ENCODE measurements around the gene ZNF598.
"Not testable (repeated sequence)": the region's sequence is repeated elsewhere in the genome, so short reads cannot be mapped to it uniquely, and the experiment has no call there.

ZNF598 gene

DNA sequence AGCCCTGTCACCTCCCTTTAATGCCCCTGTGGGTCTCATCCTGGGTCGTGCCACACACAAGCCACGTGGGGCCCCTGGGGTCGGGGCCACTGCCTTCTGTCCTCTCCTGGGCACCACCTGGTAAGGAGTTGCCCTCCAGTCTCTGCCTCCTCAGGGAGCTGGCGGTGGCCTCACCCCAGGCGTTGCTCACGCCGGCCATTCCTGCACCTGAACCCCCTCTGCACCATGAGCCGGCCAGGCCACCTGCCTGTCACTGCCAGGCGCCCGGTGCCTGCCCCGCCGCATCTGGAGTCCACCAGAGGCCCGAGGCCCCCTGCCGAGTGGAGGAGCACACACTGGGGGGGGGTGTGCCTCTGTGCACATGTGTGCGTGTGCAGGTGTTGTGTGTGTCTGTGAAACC is 27.5 kb upstream of the ZNF598 start:
- in situ Hi-C loops (cut with HindIII; ENCODE audit: low sequenced_read_pairs), result loop anchor here (5.0 to 10.0 kb wide), 3 partner anchors 40 to 128 kb away; partner anchors contain the start of genes GFER and NOXO1
- no peak for TF ChIP-seq CTCF (IDR thresholded peaks at IDR 0.05; ENCODE audit: low read depth, low read length, missing control alignments)
- H3K4me3 ChIP-seq (ENCODE audit: low read depth, low read length), result no peak overlapping the region
- DNase-seq (ENCODE audit: low read depth), result no peak

GRCh38 chr16:2036200-2036966 is 26.8 kb upstream of the ZNF598 start:
- H3K4me3 ChIP-seq (ENCODE audit: low read depth, low read length), result no peak overlapping the region
- no peak for TF ChIP-seq CTCF (IDR thresholded peaks at IDR 0.05; ENCODE audit: low read depth, low read length, missing control alignments)
- no peak for DNase-seq (ENCODE audit: low read depth)
- in situ Hi-C loops (cut with HindIII; ENCODE audit: low sequenced_read_pairs), result loop anchor here (5.0 to 10.0 kb wide), 3 partner anchors 41 to 128 kb away; partner anchors contain the start of genes GFER and NOXO1

DNA sequence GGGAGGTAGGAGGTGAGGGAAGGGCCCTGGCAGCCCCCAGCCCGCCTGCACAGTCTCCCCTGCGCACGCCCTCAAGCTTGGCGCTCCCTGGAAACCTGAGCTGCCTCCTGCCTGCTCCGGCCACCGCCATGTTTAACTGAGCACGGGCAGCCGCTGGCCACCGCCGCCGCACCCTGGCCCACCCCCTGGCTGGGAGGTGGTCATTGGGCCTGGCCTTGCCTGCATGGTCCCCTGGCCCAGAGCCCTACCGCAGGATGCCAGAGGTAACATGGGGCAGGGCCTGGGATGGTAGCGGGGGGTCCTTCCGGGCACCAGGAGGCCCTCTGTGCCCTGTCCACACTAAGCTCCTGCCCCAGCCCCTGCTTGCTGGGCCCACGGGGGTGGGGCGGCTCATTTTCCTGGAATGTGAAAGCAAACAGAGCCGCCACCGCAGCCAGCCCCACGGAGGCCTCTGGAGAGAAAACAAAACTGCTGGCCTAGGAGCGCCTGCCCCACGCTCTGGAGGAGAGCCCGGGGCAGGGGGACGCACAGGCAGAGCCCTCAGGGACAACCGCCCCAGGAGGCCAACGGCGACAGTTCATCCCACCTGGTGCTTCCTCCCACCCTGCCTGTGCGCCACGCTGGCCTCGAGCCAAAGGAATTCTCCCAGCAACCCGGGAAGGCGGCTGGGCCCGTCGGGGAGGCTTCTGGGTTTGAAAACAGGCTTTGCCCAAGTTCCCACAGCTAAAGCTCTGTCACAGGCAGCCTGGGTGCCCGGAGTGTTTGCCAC is 26.0 kb upstream of the ZNF598 start:
- no peak overlapping the region for H3K4me3 ChIP-seq (ENCODE audit: low read depth, low read length)
- peak; percentile 54 for DNase-seq (ENCODE audit: low read depth)
- no peak for TF ChIP-seq CTCF (IDR thresholded peaks at IDR 0.05; ENCODE audit: low read depth, low read length, missing control alignments)
- in situ Hi-C loops (cut with HindIII; ENCODE audit: low sequenced_read_pairs), result loop anchor here (5.0 to 10.0 kb wide), 3 partner anchors 42 to 129 kb away; partner anchors contain the start of genes GFER and NOXO1

- no peak for DNase-seq (ENCODE audit: low read depth)
- in situ Hi-C loops (cut with HindIII; ENCODE audit: low sequenced_read_pairs), result loop anchor here (5.0 to 10.0 kb wide), 3 partner anchors 42 to 130 kb away; partner anchors contain the start of genes GFER and NOXO1
- H3K4me3 ChIP-seq (ENCODE audit: low read depth, low read length), result no peak overlapping the region
- TF ChIP-seq CTCF (IDR thresholded peaks at IDR 0.05; ENCODE audit: low read depth, low read length, missing control alignments), result no peak
These were observed 25.2 kb upstream of the ZNF598 start for GRCh38 chr16:2034696-2035430.

- H3K4me3 ChIP-seq (ENCODE audit: low read depth, low read length), result peak overlapping the region; percentile 15
- in situ Hi-C loops (cut with HindIII; ENCODE audit: low sequenced_read_pairs), result loop anchor here (10.0 kb wide), 1 partner anchor 131 kb away; no protein-coding TSS in a partner anchor
- DNase-seq (ENCODE audit: low read depth), result not testable (repeated sequence)
These were observed 24.5 kb upstream of the ZNF598 start for GRCh38 chr16:2033909-2034695.

- DNase-seq (ENCODE audit: low read depth), result no peak
- H3K4me3 ChIP-seq (ENCODE audit: low read depth, low read length), result peak overlapping the region; percentile 15
- in situ Hi-C loops (cut with HindIII; ENCODE audit: low sequenced_read_pairs), result loop anchor here (10.0 kb wide), 1 partner anchor 132 kb away; no protein-coding TSS in a partner anchor
- no peak for TF ChIP-seq CTCF (IDR thresholded peaks at IDR 0.05; ENCODE audit: low read depth, low read length, missing control alignments)
These were observed 23.7 kb upstream of the ZNF598 start for GRCh38 chr16:2033057-2033908.

Data from astrocyte of the cerebellum (primary cell).